Type B pancreatic cell (in vitro differentiated cells): ENCODE measurements around the gene RBM27. TPM values are rescaled to one million over a fixed set of nuclear protein-coding genes. Genes with fewer than 3 reads are reported as not detected.
"Not testable (repeated sequence)": the region's sequence is repeated elsewhere in the genome, so short reads cannot be mapped to it uniquely, and the experiment has no call there.

ENCODE experiments used
- DNase-seq: peaks from one replicate; pipeline ENCODE4 v3.0.0; 2021; ENCODE audit warnings: mixed read lengths; ENCODE audit not compliant: unreplicated experiment; ENCODE audit errors: extremely low spot score
- H3K27ac Mint-ChIP-seq: 2 replicates; pipeline ENCODE4 v1.8.0; 2021; ENCODE audit warnings: mild to moderate bottlenecking, mixed read lengths
- H3K27me3 Mint-ChIP-seq: 2 replicates; pipeline ENCODE4 v1.8.0; 2021; ENCODE audit warnings: mixed read lengths
- H3K36me3 Mint-ChIP-seq: 2 replicates; pipeline ENCODE4 v1.8.0; 2021; ENCODE audit warnings: mixed read lengths
- H3K4me1 Mint-ChIP-seq: one replicate; pipeline ENCODE4 v1.8.0; 2021; ENCODE audit warnings: mixed read lengths; ENCODE audit not compliant: unreplicated experiment
- H3K4me3 Mint-ChIP-seq: 2 replicates; pipeline ENCODE4 v1.8.0; 2021; ENCODE audit warnings: mild to moderate bottlenecking, mixed read lengths
- H3K9me3 Mint-ChIP-seq: 2 replicates; pipeline ENCODE4 v1.8.0; 2021; ENCODE audit warnings: mixed read lengths
- total RNA-seq: library from RNA; stranded (reverse); gene quantifications from 2 replicates; pipeline ENCODE4 v1.2.1, GENCODE V29; 2021; ENCODE audit warnings: low replicate concordance
- TF ChIP-seq, protein P1 (sequence below): fragments of 200-600 bp; sonication (generic); conservative IDR thresholded peaks from 2 replicates; pipeline ENCODE4 v1.5.0; 2021; ENCODE audit warnings: antibody characterized with exemption, mild to moderate bottlenecking

Gene RBM27
- total RNA-seq, 1 donor from 2014 or later, result 19.8 TPM

GRCh38 chr5:146188358-146188757, 15.0 kb upstream of the RBM27 start:
- H3K27me3 Mint-ChIP-seq, result peaks cover 10% of the 10 kb centered on the region
- no peak overlapping the region for H3K27ac Mint-ChIP-seq
- H3K4me3 Mint-ChIP-seq, result no peak overlapping the region

GRCh38 chr5:146192571-146193043, 10.8 kb upstream of the RBM27 start:
- Mint-ChIP-seq H3K9me3 (no peaks in the 10 kb centered on the region), H3K27me3 (peaks cover 11% of the 10 kb centered on the region), H3K4me3 (no peak overlapping the region), H3K27ac (no peak overlapping the region), H3K36me3 (no peaks in the 10 kb centered on the region), H3K4me1 (no peaks in the 10 kb centered on the region)
- TF ChIP-seq, protein P1, sequence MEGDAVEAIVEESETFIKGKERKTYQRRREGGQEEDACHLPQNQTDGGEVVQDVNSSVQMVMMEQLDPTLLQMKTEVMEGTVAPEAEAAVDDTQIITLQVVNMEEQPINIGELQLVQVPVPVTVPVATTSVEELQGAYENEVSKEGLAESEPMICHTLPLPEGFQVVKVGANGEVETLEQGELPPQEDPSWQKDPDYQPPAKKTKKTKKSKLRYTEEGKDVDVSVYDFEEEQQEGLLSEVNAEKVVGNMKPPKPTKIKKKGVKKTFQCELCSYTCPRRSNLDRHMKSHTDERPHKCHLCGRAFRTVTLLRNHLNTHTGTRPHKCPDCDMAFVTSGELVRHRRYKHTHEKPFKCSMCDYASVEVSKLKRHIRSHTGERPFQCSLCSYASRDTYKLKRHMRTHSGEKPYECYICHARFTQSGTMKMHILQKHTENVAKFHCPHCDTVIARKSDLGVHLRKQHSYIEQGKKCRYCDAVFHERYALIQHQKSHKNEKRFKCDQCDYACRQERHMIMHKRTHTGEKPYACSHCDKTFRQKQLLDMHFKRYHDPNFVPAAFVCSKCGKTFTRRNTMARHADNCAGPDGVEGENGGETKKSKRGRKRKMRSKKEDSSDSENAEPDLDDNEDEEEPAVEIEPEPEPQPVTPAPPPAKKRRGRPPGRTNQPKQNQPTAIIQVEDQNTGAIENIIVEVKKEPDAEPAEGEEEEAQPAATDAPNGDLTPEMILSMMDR, result no peak
- no peak for DNase-seq

More at GRCh38 chr5:146188358-146188757, 15.0 kb upstream of the RBM27 start:
- Mint-ChIP-seq H3K36me3 (no peaks in the 10 kb centered on the region), H3K9me3 (no peaks in the 10 kb centered on the region), H3K4me1 (no peaks in the 10 kb centered on the region)
- TF ChIP-seq, protein P1, result no peak
- no peak for DNase-seq

GRCh38 chr5:146193285-146193684, 10.1 kb upstream of the RBM27 start:
- no peaks in the 10 kb centered on the region for H3K4me1 Mint-ChIP-seq
- TF ChIP-seq, protein P1, result no peak
- H3K9me3 Mint-ChIP-seq, result no peaks in the 10 kb centered on the region
- H3K36me3 Mint-ChIP-seq, result no peaks in the 10 kb centered on the region
- no peak for DNase-seq
- H3K27ac Mint-ChIP-seq, result no peak overlapping the region
- no peak overlapping the region for H3K4me3 Mint-ChIP-seq
- peaks cover 11% of the 10 kb centered on the region for H3K27me3 Mint-ChIP-seq

GRCh38 chr5:146194997-146195396, 8.4 kb upstream of the RBM27 start:
- not testable (repeated sequence) for H3K36me3 Mint-ChIP-seq, H3K9me3 Mint-ChIP-seq, DNase-seq, H3K27me3 Mint-ChIP-seq, H3K4me1 Mint-ChIP-seq, H3K4me3 Mint-ChIP-seq, H3K27ac Mint-ChIP-seq

- no peak for DNase-seq
- TF ChIP-seq, protein P1, result no peak
- H3K4me3 Mint-ChIP-seq, result no peak overlapping the region
- H3K36me3 Mint-ChIP-seq, result no peaks in the 10 kb centered on the region
- no peak overlapping the region for H3K27ac Mint-ChIP-seq
- H3K9me3 Mint-ChIP-seq, result no peaks in the 10 kb centered on the region
- H3K27me3 Mint-ChIP-seq, result peaks cover 4% of the 10 kb centered on the region
- no peaks in the 10 kb centered on the region for H3K4me1 Mint-ChIP-seq
Observed at GRCh38 chr5:146196459-146197048, 6.9 kb upstream of the RBM27 start.

- Mint-ChIP-seq H3K27ac (no peak overlapping the region), H3K36me3 (no peaks in the 10 kb centered on the region), H3K9me3 (no peaks in the 10 kb centered on the region), H3K27me3 (no peaks in the 10 kb centered on the region), H3K4me1 (no peaks in the 10 kb centered on the region), H3K4me3 (no peak overlapping the region)
- no peak for DNase-seq
- TF ChIP-seq, protein P1, result no peak
Observed at GRCh38 chr5:146199176-146199815, 4.1 kb upstream of the RBM27 start.

DNA sequence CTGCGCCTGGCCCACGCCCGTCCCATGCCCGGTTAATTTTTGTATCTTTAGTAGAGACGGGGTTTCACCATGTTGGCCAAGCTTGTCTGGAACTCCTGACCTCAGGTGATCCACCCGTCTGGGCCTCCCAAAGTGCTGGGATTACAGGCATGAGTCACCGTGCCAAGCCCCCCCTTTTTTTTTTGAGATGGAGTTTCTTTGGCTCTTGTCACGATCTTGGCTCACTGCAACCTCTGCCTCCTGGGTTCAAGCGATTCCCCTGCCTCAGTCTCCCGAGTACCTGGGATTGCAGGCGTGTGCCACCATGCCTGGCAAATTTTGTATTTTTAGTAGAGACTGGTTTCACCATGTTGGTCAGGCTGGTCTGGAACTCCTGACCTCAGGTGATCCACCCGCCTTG, 1.6 kb upstream of the RBM27 start:
- not testable (repeated sequence) for H3K27me3 Mint-ChIP-seq, H3K27ac Mint-ChIP-seq, H3K36me3 Mint-ChIP-seq, H3K4me1 Mint-ChIP-seq, H3K4me3 Mint-ChIP-seq, DNase-seq, H3K9me3 Mint-ChIP-seq
